ENCODE data around the gene KCNIP4. TPM values are rescaled to one million over a fixed set of nuclear protein-coding genes. Genes with fewer than 3 reads are reported as not detected.

KCNIP4 gene
- total and polyA plus RNA-seq, 2 of the 8 experiments (the other 6 are each of a cell fraction or from before 2014, with no cell fraction given) = 0.06 TPM; not detected in 1

DNA sequence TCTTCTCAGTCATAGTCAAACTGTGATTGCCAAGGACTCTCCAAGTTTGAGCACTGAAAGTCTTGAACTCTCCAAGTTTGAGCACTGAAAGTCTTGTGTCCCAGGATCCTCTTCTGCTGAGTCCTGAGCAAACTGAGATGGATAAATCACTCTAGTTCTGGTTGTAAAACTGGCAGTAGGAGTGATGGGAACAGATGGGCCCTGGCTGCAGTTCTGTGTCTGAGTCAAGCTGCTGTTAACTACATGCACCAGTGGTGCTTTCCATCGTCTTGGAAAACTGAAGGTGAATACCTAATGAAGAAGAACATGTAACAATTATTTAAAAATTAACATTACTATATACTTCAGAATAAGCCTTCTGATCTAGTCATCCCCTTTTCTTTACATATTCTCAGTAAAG is 27.6 kb upstream of the KCNIP4 start:
- ChIA-PET CTCF (ENCODE audit: partially characterized antibody) (no interaction called here), POLR2A (ENCODE audit: partially characterized antibody) (no interaction called here)
- H2AFZ ChIP-seq (ENCODE audit: low read length) = no peak overlapping the region
- no peak overlapping the region for H2BK5ac ChIP-seq (ENCODE audit: low read depth, low read length)
- H3K27ac ChIP-seq (ENCODE audit: low read depth, low read length) = no peak overlapping the region
- no peak overlapping the region for H3K14ac ChIP-seq (ENCODE audit: insufficient read length)
- no peak overlapping the region for H4K8ac ChIP-seq (ENCODE audit: extremely low read depth, insufficient read depth, low read length)
- H2BK120ac ChIP-seq (replicated peaks; ENCODE audit: low read depth, low read length) = no peak overlapping the region
- no peak overlapping the region for H2BK20ac ChIP-seq (ENCODE audit: low read length)
- no peak overlapping the region for H3K18ac ChIP-seq (ENCODE audit: extremely low read depth, low read length)
- H3K23me2 ChIP-seq (ENCODE audit: low read depth, low read length) = no peaks in the 10 kb centered on the region
- no peak overlapping the region for H3K4me3 ChIP-seq (ENCODE audit: extremely low read depth in 1 of 4, insufficient read depth in 2 of 4, low read depth in 3 of 4, low read length in 4 of 4)
- no peaks in the 10 kb centered on the region for H3K79me2 ChIP-seq (ENCODE audit: control insufficient read depth in 1 of 2, insufficient read depth in 2 of 2, low read length in 2 of 2)
- H3K23ac ChIP-seq (ENCODE audit: insufficient read length) = no peak overlapping the region
- H3K27me3 ChIP-seq (replicated peaks in 1 of 4; ENCODE audit: control insufficient read depth in 3 of 4, extremely low read depth in 1 of 4, insufficient read depth in 3 of 4, low read length in 3 of 4) = no peaks in the 10 kb centered on the region
- H3K4me1 ChIP-seq (replicated peaks in 1 of 4; ENCODE audit: control insufficient read depth in 3 of 4, insufficient read depth in 4 of 4, low read length in 3 of 4) = peaks cover 0 to 3% (median 1%) of the 10 kb centered on the region in 4 experiments; a peak in 2 of 7 replicates
- no peak overlapping the region for H2AK5ac ChIP-seq (ENCODE audit: low read depth, low read length)
- H3K9ac ChIP-seq (replicated peaks in 1 of 4; ENCODE audit: extremely low read depth in 1 of 4, low read depth in 3 of 4, low read length in 3 of 4) = no peak overlapping the region
- H3K36me3 ChIP-seq (ENCODE audit: control insufficient read depth in 2 of 4, insufficient read depth in 4 of 4, low read length in 3 of 4) = no peaks in the 10 kb centered on the region
- H3K4me2 ChIP-seq (ENCODE audit: insufficient read depth in 1 of 2, low read depth in 2 of 2, low read length in 2 of 2) = no peak overlapping the region
- H4K5ac ChIP-seq (ENCODE audit: insufficient read length, low read depth, low read length) = no peak overlapping the region
- no peak overlapping the region for H3K4ac ChIP-seq (replicated peaks; ENCODE audit: insufficient read length, low read depth, low read length)
- no peak for FAIRE-seq
- no peaks in the 10 kb centered on the region for H3K79me1 ChIP-seq (ENCODE audit: low read depth, low read length)
- H4K20me1 ChIP-seq (replicated peaks in 1 of 2; ENCODE audit: control insufficient read depth in 1 of 2, insufficient read depth in 2 of 2, low read length in 2 of 2) = no peaks in the 10 kb centered on the region
- no peak overlapping the region for H3K56ac ChIP-seq (replicated peaks; ENCODE audit: insufficient read length, low read depth, low read length)
- no peak overlapping the region for H2BK15ac ChIP-seq (ENCODE audit: low read length)
- DNase-seq (ENCODE audit: low read depth in 1 of 2, low spot score in 2 of 2) = no peak
- no peak overlapping the region for H2BK12ac ChIP-seq (ENCODE audit: low read depth, low read length)
- 0 out of 4 replicates have a peak, but pooled peaks cover 0 to 3% of the 10 kb centered on the region in 2 experiments for H3K9me3 ChIP-seq (ENCODE audit: insufficient read depth in 2 of 2, low read depth in 1 of 2, low read length in 1 of 2)
- 84% methylated on average over 1 of the region's 1 CpG; no CpG with 5 or more reads in 1 of the 2 experiments for WGBS, 2 experiments (ENCODE audit: extremely low coverage in 1 of 2, insufficient coverage in 1 of 2, insufficient read length in 1 of 2, insufficient replicate concordance in 2 of 2, low coverage in 1 of 2, low lambda C conversion rate in 2 of 2, missing lambda C conversion rate in 1 of 2)
- H4K91ac ChIP-seq (replicated peaks; ENCODE audit: insufficient read length, low read length) = no peak overlapping the region
- TF ChIP-seq POLR2A (IDR thresholded peaks at IDR 0.05; ENCODE audit: control extremely low read depth in 1 of 2, low read depth in 2 of 2, low read length in 2 of 2) = no peak
- TF ChIP-seq TAF7 (optimal IDR thresholded peaks at IDR 0.05; ENCODE audit: borderline replicate concordance, low read depth, low read length) = no peak

Measured in H1 (cell line).